Stimulated activated CD4-positive, alpha-beta T cell treated with anti-CD3 and anti-CD28 coated beads, TNF-alpha, amount 100 ng/mL, for 4 hours (primary cell): ENCODE data around the gene SAMD14.
"Not testable (repeated sequence)": the region's sequence is repeated elsewhere in the genome, so short reads cannot be mapped to it uniquely, and the experiment has no call there.

Source experiments
- DNase-seq, 3 experiments: peaks; one replicate each; pipeline ENCODE4 v3.0.0-alpha.2; 2020; ENCODE audit warnings: low read depth in 3 of 3

Gene SAMD14

GRCh38 chr17:50076591-50077235, 53.2 kb downstream of the SAMD14 start:
- no peak for DNase-seq

GRCh38 chr17:50076221-50076590, 53.8 kb downstream of the SAMD14 start:
- no peak for DNase-seq

GRCh38 chr17:50075446-50076032, 54.4 kb downstream of the SAMD14 start:
- no peak for DNase-seq

- DNase-seq: no peak
These were observed 55.7 kb downstream of the SAMD14 start for GRCh38 chr17:50074227-50074626.

- DNase-seq: no peak
These were observed 57.0 kb downstream of the SAMD14 start for GRCh38 chr17:50072925-50073324.

GRCh38 chr17:50072130-50072529, 57.8 kb downstream of the SAMD14 start:
- DNase-seq: no peak

GRCh38 chr17:50071692-50072091, 58.3 kb downstream of the SAMD14 start:
- no peak for DNase-seq

GRCh38 chr17:50070908-50071680, 58.9 kb downstream of the SAMD14 start:
- DNase-seq: no peak

- no peak for DNase-seq
These were observed 62.0 kb downstream of the SAMD14 start for GRCh38 chr17:50067996-50068395.

GRCh38 chr17:50066995-50067394, 63.0 kb downstream of the SAMD14 start:
- DNase-seq: no peak

GRCh38 chr17:50065056-50065455, 64.9 kb downstream of the SAMD14 start:
- DNase-seq: no peak

GRCh38 chr17:50064253-50065001, 65.5 kb downstream of the SAMD14 start:
- no peak for DNase-seq

- DNase-seq: no peak
These were observed 66.3 kb downstream of the SAMD14 start for GRCh38 chr17:50063561-50064252.

- no peak for DNase-seq
These were observed 67.4 kb downstream of the SAMD14 start for GRCh38 chr17:50062293-50063243.

- DNase-seq: not testable (repeated sequence)
These were observed 68.3 kb downstream of the SAMD14 start for GRCh38 chr17:50061713-50062045.

GRCh38 chr17:50060951-50061712, 68.8 kb downstream of the SAMD14 start:
- no peak for DNase-seq
